Muscle of arm (tissue), 12 donors: ENCODE data around the gene STK11IP. TPM values are rescaled to one million over a fixed set of nuclear protein-coding genes. Genes with fewer than 3 reads are reported as not detected.
A peak's percentile ranks its signal among the peaks of the same experiment; 100 is the strongest.

Source experiments
- DNase-seq: peaks from one replicate; pipeline ENCODE4 v3.0.0-alpha.2; 2013
- polyA plus RNA-seq, 12 donors: library from polyadenylated mRNA; unstranded; fragments of 120-200 nt; gene quantifications; one replicate each; pipeline ENCODE4 v1.2.1, GENCODE V29; 2013; ENCODE audit not compliant: insufficient read length in 12 of 12

The STK11IP gene
- polyA plus RNA-seq, 12 donors: 10.8 to 22.0 (median 14.2) TPM; not detected in 1

GRCh38 chr2:219631904-219632759 lies 34.5 kb downstream of the STK11IP start:
- DNase-seq: no peak

DNA sequence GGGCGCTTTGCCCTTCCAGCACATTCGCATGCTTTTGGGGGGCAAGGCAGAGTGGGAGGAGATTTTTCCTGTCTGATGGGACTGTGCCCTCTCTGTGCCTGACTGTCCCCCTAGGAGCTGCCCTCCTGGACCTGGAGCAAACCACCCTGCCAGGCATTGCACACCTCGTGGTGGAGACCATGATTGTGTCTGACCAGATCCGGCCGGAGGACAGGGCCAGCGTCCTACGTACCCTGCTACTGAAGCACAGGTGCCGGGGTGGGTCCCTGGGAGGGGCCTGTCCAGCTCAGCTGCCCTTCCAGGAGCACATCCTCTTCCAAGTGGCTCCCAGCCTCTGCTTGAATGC lies 35.1 kb downstream of the STK11IP start:
- no peak for DNase-seq

- DNase-seq: no peak
Observed at GRCh38 chr2:219633276-219634065, 35.8 kb downstream of the STK11IP start.

GRCh38 chr2:219634171-219634940 lies 36.7 kb downstream of the STK11IP start:
- DNase-seq: no peak

DNA sequence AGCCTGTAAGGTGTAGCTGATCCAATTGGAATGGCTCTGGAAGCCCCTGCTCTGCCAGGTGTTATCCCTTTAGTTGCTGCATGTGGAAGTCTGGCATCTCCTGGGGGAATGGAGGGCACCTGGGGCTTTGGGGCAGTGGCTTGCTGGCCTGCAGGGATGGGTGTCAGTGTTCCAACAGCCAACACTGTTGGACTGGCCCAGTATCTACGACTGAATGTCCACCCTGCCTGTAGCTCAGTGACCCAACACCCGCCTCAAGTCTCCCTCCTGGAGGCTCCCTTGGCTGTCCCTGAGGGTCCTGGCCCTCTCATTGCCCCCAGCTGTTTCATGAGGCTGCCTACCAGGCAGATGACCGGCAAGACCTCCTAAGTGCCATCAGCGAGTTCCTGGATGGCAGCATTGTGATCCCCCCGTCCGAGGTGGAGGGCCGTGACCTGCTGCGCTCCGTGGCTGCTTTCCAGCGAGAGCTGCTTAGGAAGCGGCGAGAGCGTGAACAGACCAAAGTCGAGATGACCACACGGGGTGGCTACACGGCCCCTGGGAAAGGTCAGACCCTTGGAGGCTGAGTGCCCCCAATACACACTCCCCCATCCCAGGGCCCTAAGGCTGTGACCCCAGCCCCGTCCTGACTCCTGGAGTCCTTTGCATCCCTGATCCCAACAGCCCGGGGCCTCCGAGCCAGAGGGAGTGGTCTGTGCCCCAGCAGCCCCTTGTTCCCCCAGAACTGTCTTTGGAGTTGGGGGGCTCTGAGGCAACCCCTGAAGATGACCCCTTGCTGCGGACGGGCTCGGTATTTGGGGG lies 37.5 kb downstream of the STK11IP start:
- no peak for DNase-seq

- no peak for DNase-seq
Observed at GRCh38 chr2:219636144-219636915, 38.7 kb downstream of the STK11IP start.

DNA sequence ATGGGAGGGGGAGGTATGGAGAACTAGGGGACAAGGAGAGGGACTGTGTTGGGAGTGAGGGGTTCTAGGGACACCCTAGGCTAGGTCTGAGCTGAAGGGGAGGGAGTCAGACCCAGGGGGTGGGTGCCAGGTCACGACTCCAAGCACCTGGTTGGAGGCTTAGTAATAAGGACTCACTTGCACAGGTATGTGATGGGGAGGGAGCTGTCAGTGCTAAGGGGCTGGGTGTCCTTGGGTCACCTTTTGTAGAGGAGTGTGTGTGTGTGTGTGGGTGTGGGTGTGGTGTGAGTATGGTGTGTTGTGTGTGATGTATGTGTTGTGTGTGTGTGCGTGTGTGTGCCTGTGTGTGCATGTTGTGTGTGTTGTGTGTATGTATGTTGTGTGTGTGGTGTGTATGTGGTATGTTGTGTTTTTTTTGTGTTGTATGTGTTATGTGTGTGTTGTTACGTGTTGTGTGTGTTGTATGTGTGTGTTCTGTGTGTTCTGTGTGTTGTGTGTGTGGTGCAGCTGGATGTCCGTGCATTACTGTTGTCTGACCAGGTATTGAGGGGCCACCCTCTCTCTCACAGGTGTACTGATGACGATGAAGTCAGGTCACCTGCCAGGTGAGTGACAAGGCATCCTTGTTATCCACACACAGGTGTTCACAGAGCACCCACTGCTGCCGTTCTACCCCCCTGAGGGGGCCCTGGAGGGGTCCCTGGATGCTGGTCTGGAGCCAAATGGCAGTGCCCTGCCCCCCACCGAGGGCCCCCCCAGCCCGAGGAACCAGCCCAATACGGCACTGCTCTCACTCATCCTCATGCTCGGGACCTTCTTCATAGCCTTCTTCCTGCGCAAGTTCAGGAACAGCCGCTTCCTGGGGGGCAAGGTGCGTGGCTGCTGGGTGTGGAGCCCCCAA lies 39.5 kb downstream of the STK11IP start:
- no peak for DNase-seq

DNA sequence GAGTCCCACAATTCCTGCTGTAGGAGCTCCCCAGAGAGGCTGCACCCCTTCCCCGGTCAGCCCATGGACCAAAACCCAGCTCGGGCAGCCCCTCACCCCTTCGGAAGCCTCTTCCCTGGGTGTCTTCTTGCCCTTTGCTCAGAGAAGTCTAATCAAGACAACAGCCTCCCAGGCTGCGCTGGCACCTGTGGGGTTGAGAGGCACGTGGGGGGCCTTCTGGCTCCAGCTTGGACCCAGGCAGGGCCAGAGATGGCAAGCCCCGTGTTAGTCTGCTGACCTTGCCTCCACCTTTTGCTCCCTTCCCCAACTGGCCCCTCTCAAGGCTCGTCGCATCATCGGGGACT lies 40.2 kb downstream of the STK11IP start:
- DNase-seq: no peak

DNA sequence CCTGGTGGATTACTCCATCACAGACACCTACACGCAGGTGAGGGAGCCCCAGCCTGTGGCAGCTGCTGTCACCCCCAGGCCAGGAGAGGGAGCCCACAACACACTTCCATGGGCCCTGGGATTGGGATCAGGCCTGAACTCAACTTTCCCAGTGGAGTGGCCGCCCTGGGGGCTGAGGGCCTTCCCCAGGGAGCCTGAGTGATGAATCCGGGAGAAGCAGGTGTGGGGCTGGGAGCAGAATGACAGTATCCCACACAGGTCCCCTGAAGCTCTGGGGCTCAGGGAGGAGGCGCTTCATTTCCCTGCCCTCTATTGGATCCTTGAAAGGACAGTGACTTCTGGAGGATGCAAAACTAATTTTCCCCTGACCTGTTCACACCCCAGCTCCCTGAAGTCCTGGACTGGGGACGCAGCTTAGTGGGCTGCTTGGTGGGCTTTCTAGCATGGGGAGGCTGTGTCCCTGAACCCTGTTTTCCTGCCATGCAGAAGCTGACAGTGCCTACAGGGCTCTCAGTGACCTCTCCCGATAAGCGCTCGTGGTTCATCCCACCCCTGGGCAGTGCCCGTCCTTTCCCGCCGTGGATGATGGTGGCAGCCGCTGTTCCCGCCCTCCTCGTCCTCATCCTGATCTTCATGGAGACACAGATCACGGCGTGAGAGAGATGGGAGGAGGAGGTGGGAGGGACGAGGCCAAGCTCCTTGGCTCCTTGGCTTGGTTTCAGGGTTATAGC lies 40.7 kb downstream of the STK11IP start:
- no peak for DNase-seq

- DNase-seq: no peak
Observed at GRCh38 chr2:219638948-219639755, 41.5 kb downstream of the STK11IP start.

GRCh38 chr2:219641390-219642068 lies 43.9 kb downstream of the STK11IP start:
- no peak for DNase-seq

- no peak for DNase-seq
Observed at GRCh38 chr2:219642069-219642454, 44.4 kb downstream of the STK11IP start.

- peak; percentile 94 for DNase-seq
Observed at GRCh38 chr2:219642465-219643083, 44.9 kb downstream of the STK11IP start.

DNA sequence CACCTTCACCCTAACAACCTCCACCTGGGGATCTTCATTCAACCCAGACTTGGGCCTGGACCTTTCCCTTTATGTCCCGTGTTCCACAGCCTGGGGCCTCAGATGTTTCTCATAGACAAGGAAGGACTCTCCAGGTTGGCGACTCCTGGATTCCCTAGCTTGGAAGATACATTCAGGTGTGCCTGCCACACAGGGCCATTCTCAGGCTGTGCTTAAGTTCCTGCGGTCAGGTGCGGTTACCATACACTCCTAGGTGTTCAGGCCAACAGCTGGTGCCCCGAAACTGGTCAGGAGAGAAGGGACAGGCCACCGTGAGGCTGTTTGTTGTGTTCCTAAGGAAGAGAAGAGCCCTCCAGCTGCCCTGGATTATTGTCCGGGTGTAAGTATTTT lies 45.4 kb downstream of the STK11IP start:
- no peak for DNase-seq

DNA sequence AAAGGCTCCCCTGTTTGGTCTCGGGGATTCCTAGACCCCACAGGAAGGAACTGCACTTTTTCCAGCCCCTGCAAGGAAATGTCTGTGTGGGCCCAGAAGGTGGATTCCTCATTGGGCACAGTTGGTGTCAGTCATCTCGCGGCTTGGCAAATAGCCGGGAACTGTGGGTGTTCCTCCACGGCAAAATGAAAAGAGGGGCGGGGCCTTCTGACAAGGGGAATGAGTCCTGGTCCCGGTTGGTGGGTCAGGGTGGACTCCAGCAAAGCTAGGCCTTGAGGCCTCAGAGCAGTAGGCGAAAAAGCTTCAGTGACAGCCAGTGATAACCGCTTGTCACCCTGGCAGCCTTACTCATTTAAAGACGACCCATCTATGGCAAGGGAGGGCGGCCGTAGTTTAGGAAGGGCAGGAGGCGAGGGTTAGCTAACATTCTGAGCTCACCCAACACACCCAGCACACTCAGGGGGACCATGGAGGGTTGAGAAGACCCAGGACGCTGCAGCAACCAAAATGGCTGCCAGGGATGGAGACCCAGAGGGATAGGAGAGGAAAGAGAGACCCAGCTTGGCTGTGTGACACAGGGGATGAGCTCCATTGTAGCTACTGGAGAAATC lies 46.2 kb downstream of the STK11IP start:
- no peak for DNase-seq

- no peak for DNase-seq
Observed at GRCh38 chr2:219644801-219645480, 47.3 kb downstream of the STK11IP start.
